Measurements from ENCODE around the gene CAMTA2.

DNA sequence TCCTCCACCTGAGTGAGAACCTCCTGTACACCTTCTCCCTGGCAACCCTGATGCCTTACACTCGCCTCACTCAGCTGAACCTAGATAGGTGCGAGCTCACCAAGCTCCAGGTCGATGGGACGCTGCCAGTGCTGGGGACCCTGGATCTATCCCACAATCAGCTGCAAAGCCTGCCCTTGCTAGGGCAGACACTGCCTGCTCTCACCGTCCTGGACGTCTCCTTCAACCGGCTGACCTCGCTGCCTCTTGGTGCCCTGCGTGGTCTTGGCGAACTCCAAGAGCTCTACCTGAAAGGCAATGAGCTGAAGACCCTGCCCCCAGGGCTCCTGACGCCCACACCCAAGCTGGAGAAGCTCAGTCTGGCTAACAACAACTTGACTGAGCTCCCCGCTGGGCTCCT, 54.7 kb downstream of the CAMTA2 start:
- TF ChIP-seq POLR2A (IDR thresholded peaks at IDR 0.05) (no peak), CTCF (IDR thresholded peaks at IDR 0.05) (no peak)

Data from sigmoid colon (tissue), 3 donors.